Activated T-cell treated with anti-CD3 and anti-CD28 coated beads for 4 hours (primary cell): ENCODE measurements around the gene BRD7.

Source experiments
- DNase-seq: peaks from one replicate; pipeline ENCODE4 v3.0.0-alpha.2; 2020

BRD7 gene

DNA sequence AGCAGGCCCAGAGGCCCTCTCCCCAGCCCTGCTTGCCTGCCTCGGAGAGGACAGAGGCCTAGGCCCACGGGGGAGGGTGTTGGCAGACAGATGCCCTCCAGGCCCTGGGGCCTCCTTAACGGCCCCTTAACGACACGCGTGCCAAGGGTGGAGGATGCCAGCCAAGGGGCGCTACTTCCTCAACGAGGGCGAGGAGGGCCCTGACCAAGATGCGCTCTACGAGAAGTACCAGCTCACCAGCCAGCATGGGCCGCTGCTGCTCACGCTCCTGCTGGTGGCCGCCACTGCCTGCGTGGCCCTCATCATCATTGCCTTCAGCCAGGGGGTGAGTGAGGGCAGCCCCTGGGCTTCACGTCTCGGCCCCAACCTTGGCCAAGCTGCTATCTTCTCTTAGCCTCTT, 80.8 kb downstream of the BRD7 start:
- DNase-seq = no peak

DNA sequence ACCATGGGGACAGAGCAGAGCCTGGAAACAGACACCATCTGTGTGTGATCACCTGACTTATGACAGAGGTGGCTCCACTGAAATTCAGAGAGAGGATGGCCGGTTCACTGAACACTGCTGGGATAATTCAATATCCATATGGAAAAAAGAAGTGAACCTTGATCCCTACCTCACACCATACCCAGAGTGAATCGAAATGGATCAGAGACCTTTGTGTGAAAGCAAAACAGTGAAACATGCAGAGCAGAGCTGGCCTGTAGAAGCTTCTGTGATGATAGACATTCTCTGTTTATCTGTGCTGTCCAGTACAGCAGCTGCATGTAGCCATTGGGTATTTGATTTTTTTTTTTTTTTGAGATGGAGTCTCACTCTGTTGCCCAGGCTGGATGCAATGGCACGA, 82.1 kb downstream of the BRD7 start:
- DNase-seq = no peak

DNA sequence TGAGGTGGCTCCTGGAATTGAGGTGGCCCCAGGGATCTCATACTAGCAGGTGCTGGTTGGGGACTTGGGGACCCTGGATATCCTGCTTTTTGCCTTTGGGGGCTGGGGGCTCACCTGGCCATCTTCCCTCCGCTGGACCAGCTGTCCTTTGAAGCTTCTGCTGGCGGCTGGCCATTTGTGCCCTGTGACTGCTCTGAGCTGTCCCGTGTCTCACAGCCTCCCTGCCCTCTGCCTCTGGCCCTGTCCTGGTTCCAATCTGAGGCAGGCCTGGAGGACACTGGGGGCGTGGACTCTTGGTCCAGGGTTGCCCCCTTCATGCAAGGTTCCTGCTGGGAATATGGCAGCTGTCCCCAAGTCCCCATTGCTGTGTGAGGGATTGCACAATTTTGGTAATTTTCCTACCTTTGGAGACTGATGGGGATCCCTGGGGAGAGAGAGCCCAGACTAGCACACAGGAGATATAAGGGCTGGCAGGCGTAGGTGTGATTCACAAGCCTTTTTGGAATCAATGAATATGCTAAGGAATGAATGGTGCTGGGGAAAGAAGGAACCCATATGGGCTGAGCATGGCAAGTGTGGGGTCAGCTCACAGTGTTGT, 83.3 kb downstream of the BRD7 start:
- DNase-seq = no peak

DNA sequence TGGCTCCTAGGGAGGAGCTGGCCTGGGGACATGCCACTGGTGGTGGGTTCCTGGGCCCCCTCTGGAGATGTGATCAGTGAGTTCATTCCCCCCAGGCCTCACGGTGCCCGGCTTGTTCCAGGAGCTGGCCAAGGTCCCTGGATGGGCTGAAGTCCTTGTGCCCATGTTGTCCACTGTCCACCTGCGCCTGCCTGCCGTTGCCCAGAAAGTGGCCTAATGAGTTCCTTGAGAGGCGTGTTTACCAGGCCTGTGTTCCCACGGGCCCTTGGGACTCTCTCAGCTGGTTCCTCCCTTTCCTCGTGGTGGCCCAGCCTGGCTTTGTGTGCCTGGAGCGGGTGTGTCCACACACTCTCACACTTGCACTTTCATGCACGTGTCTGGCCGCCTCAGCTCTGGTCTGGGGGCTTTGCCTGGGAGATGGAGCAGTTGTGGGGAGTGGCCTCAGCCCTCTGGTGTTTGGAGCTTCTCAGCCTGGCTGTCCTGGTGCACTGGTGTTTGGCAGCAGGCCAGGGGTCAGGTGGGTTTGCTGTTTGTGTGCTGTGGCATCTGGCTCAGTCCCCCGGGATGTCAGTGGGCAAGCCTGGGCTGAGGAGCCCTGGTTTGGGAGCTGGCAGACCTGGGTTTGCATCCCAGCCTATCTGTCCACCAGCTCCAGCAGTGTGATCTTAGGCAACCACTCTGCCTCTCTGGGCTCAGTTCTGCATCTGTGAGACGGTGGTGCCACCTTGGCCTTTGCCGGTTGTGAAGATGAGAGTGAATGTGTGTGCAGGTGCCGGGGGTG, 84.5 kb downstream of the BRD7 start:
- DNase-seq = no peak

DNA sequence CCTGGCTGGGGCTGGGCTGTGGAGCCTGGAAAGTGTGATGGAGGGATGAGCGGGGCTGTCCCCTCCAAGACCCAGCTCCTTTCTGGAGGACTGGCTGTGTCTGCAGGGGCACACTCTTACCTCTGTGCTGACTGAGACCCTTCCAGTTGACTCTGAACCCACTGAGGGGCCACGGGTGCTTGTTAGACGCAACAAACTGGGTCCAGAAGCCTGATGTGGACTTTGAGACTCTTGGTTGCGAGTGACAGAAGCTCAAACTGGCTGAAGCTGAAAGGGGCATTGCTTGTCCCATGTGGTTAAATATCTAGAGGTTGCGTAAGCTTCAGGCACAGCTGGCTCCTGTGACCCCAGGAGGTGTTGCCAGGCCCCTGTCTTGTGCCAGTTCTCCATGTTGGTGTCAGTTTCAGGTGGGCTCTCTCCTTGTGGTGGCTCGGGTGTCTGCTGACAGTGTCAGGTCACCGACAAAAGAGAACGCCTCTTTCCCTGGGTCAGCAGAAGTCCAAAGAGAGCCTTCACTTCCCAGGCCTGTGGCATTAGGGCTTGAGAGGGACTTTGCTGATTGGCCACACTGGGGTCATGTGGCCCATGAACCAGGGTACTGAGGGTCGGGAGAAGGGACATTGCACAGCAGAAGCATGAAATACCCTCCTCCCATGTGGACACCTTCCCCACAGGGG, 85.7 kb downstream of the BRD7 start:
- no peak for DNase-seq

DNA sequence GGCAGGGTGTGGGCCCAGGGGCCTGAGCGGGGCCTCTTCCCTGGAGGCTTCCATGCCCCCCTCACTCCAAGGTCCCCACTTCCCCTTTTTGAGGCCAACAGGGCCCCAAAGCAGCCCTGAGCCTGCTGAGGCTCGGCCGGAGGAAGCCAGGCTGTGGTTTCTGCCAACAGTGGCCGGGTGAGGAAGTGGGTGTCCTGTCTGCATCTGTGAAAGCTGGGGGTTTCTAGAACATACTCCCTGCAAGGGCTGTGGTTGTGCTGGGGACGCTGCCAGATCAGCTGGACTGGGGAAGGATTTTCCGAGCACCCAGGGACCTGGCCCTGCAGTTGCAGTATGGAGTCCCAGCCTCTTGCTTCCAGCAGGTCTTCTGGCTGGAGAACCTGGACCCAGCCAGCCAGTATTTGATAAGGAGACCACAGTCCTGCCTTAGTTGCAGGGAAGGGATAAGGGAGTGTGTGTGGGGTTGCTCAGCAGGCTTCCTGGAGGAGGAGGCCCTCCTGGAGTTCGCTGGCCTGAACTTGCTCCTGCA, 86.7 kb downstream of the BRD7 start:
- peak; percentile 29 for DNase-seq

DNA sequence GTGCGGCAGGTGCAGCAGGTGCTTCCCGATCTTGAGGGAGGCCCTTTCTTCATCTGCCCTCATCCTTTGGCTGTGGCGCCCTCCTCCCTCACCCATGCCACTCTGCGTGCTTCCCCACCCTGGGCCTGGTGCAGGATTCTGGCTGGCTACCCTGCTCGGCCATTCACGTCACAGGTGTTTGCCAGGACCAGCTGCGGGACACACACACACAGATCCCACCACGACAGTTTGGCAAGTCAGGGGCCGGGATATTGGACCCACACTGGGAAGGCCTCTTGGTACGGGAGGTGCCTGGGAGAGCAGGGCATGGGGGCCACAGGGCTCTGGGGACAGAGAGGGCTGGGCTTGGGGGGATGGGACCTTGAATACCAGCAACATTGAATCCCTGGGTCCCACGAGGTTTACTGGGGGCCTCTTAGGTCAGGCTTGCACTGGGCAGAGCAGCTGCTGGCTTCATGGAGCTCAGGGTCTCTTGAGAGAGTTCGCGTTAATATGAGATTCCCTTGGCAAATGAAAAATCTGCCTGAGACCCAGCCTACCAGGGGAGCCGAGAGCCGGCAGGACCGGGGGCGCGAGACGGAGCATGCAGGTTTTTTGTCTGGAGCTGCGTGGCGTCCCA, 87.3 kb downstream of the BRD7 start:
- DNase-seq = no peak

DNA sequence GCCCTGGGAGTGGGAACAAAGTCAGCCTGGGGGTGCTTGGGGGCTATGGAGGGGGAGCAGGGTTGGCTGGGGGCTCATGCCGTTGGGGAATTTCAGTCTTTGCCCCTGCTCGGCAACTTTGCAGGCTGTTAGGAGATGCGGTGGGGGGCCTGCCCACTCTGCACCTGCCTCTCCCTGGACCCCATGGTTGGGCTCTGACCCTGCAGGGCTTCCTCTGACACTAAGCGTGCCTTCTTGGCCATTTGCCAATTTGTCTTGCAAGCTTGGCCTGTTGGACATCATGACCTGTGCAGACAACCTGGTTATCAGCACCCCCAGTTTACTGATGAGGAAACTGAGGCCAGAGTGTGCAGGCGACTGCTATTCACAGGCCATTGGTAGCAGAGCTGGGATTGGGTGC, 87.9 kb downstream of the BRD7 start:
- DNase-seq = no peak

DNA sequence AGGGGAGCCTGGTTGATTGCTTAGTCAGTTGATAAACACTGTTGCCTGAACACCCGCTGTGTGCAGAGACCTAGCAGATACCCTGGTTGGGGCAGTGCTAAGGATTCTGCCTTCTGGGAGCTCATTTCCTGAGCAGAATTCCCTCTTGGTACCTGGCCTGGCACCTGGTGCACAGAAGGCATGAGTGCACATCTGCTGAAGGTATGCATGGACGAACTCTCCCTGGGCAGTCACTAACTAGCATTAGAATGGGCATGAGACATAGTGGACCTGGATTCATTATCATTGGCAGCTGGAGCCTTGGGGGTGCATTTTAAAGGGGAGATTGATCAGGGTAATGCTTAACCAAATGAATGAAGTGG, 89.3 kb downstream of the BRD7 start:
- no peak for DNase-seq

DNA sequence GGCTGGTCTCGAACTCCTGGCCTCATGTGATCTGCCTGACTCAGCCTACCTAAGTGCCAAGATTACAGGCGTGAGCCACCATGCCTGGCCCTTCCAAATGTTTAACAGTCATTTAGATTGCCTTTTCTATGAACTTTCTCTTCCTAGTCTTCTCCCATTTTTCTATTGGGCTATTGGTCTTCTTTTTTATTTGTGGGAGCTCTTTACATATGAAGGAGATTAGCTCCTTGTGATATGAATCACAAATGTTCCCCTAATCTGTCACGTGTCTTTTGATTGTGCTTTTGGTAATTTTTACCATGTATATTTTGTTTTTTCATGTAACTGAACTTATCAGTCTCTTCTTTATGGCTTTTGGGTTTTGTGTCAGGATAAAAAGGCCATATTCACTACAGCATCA, 90.5 kb downstream of the BRD7 start:
- no peak for DNase-seq

DNA sequence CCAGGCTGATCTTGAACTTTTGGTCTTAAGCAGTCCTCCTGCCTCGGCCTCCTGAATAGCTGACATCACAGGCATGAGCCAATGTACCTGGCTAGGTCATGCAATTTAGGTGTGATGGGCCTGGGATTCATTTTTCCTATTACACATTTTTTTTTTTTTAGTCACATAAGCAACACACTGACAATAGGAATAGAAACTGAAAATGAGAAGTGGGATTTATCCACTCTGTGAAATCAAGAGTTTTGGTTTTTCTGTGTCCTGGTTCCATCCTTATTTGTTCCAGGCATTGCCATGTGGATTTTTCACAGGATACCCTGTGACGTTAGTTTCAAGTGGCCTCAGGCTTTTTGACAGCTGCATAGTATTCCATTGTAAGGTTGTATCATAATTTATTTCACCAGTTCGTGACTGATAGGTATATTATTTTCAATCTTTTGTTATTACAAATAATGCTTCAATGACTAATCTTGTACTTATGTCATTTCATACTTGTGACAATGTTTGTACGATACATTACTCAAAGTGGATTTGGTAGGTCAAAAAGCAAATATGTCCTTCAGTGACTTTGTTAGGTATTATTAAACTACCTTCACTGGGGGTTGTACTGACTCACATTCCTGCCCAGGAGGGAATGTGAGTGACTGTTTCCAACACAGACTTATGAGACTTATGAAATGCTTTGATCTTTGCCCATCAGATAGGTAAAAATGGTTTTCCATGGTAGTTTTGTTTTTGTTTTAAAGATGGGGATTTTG, 91.8 kb downstream of the BRD7 start:
- DNase-seq = no peak

DNA sequence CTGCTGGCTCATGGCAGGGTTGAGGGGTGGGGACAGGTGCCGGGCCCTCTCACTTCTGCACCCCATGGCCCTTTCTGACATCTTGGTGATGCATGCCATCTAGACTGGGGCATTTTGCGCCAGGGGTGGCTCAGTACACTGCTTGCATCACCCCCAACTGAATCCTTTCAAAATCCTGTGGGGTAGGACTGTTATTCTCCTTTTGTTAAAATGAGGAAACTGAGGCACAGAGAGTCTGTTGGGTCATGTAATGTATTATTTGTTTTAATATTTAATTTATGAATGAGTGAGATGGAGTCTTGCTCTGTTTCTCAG, 92.5 kb downstream of the BRD7 start:
- no peak for DNase-seq

DNA sequence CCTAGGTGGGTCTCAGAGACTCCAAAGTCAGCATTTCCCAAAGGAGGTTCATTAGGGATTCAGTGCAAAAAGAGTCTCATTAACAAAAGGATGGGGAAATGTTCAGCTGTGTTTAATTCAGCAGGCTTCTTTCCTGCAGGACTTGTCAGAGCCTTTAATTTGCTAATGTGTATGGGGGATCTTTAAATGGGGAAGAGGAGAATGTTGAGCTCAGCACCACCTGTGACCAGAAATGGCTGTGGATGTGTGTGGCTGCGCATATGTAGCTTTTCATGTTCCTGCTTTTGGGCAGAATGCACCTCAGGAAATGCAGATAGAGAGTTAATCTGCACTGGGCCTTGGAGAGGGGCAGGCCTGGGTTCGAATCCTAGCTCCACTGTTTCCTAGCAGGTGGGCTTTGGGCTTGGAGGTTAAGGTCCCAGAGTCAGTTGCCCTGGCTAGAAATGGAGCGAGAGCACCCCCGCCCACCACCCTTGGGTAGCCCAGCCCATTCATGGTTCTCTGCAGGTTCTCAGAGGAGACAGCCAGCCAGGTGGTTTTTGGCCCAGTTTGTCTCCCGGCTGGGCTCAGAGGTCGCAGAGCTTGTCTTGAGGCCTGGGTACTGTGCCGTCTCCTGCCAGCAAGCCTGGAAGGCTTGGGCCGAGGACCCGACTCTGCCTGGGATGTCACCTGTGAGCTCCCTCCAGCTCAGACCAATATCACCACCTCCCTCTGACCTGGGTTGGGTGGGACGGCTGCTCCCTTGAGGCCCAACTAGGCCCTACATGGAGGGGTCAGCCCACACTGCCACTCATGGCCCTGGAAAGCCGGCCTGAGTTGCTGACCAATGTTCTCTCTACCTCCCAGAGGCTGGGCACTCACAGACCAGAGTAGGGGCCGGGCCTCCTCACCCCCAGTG, 93.1 kb downstream of the BRD7 start:
- no peak for DNase-seq

DNA sequence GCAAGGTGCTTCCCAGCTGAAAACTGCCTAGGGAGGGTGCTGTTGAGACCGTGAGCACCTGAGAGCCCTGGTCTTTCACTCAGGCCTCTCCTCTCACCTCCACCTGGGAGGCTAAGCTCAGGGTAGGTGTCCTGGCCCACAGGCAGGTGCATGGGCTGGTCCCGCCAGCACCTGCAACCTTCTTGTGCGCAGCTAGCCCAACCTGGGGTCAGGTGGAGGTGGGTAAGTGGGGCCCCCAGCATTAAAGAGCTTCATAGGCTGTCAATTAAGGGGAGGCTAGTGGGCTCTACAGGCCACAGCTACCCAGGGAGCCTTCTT, 93.7 kb downstream of the BRD7 start:
- DNase-seq = no peak

DNA sequence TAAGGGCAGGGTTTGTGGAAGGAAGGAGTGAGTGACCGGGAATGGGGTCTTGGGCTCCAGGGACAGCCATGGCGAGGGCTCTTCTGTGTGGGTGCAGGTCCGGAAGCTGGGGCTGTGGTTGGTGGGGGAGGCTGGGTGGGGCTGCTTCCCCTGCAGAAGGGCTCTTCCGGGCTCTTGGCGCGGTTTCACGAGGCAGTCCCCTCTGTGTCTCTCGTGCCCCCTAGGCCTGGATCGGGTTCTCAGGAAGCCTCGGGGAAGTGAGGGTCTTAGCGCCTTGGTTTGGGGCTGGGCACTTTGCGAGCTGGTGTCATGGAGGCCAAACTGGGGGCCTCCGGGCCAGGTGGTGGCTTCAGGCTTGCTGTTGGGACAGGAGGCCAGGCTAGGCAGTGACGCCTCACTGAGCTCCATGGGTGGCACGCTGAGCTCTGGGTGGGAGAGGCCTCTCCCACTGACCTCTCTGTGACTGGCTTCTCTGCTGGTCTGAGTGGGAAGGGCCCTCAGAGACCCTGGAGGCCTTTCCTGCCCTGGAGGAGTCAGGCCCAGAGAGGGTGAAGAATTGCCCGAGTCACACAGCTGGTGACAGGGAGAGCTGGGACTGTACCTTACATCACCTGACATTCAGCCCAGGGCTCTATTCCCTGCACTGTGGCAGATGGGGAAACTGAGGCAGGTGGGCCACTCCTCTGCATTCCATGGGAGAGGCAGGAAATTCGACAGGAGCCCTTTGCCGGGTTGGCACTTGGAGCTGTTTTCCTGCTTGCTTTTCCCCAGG, 94.3 kb downstream of the BRD7 start:
- DNase-seq = no peak

DNA sequence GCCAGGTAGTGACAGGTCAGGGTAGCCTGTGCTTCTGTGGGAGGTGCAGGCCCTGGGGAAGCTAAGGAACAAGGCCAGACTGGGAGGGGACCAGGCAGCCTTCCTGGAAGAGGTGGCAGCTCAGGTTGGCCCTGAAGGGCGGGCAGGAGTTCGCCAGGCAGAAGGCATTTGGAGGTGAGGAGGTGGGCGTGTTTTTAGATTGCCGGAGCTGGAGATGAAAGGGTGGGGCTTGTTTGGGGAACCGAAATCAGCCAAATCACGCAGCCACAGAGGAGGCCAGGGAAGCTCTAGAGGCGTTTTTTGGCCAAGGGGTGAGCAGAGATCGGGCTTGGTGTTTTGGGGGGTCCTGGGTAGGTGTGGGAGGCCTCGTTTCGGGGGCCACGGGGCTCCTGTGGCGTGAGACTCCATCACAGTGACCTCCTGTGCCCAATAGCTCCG, 94.9 kb downstream of the BRD7 start:
- DNase-seq = no peak

DNA sequence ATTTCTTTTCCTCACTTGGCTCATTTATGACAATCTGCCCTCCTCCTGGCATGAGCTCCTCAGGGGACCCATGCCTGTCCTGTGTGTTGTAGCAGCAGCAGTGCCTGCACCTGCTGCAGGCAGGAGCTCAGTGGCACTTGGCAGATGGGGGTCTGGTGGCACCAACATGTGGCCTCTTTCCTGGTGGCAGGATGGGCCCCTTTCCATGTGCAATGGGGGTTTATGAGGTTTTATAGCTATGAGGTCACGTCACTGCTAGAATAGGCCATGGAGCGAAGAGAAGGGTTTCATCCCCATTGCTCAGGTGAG, 95.5 kb downstream of the BRD7 start:
- no peak for DNase-seq

DNA sequence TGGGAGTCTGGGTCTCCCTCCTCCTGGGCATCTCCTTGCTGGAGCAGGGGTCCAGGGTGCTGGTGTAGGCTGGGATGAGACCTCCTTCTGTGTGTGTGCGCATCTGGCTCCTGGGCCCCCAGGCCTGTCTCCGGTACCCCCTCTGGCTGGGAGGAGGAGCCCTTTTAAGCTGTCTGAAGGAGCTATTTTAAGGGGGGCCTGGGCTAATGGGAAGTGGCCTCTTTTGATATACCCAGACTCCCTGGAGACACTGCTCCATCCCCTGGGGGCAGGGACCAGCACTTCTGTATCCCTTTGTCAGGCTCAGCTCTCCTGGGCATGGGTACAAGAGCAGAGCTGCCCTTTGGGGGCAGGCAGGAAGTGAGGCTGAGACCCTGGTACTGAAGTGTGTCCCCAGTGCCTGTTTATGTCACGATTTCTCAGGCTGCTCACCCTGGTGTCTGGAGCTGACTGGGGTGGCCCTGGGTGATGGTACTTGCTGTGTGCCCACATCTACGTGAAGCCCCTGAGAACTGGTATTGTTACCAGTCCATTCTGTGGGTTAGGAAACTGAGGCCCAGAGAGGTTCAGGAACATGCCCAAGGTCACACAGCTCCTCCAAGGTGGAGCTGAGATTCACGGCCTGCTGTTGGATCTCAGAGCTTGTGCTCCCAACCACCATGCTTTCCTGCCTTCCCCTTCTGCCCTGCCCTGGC, 96.0 kb downstream of the BRD7 start:
- DNase-seq = no peak

DNA sequence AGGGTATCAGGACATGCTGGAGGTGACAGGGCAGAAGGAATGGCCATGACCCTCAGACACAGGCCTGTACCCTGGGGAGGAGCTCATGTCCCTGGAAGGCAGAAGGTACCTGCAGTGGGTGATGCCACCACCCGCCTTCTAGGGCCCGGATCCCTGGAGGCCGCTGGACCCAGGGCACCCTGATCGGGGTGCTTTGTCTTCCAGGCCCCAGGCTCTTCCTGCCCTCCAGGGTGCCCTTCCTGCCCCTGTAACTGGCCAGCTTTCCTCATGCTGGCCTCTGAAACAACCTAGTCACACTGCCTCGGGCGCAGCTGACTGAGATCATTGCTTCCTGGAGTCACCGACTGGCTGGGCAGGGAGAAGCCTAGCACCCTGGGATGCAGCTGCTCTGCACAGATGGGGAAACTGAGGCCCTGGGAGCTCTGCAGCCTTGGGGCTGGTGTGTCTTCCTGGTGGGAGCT, 96.6 kb downstream of the BRD7 start:
- no peak for DNase-seq

DNA sequence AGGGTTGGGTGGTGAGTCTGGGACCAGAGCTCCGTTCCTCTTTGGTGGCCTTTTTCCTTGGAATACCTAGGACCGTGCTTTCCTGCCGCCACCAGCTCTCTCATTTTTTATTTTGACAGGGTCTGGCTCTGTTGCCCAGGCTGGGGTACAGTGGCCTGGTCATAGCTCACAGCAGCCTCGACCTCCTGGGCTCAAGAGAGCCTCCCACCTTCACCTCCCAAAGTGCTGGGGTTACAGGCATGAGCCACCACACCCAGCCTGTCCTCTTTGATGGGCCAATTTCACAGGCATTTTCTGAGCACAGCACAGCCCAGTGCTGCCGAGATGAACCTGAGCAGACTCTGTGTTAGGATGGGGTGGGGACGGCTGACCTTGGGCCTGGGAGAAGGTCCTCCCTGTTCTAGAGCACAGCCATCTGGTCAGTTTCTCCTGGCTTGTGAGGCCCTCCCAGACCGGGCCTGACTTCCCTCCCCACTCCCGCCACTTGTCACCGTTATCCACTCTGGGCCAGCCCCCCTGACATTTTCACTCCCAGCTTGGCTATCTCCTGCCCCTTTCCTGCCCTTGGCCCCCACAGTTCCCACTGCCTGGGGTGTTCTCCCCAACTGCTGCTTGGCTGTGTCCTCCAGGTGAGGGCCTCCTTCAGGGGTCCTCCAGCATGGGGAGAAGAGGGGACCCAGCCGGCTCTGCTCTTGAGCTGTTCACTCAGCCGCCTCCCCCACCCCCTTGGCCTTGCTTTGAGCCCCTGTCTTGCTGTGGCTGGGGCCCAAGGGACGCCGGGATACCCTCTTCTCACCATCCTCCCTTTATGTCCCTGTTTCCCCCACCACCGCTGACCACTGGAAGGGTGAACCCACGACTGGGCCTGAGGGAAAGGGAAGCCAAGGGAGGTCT, 97.4 kb downstream of the BRD7 start:
- DNase-seq = no peak
